PFSK-1 (cell line): Measurements from ENCODE around the gene TBKBP1.

Experiments
- FOXP2 ChIP-seq: optimal IDR thresholded peaks from 2 replicates; pipeline ENCODE3; 2011; ENCODE audit warnings: borderline replicate concordance, control low read depth, inconsistent platforms; ENCODE audit not compliant: insufficient read depth; ENCODE audit errors: extremely low read length, extremely low read depth
- POLR2AphosphoS5 ChIP-seq: IDR thresholded peaks from 2 replicates; pipeline ENCODE4 v1.6.1; 2012; ENCODE audit warnings: low read depth, mild to moderate bottlenecking, control low read depth, low read length, moderate library complexity
- REST ChIP-seq, 2 experiments: IDR thresholded peaks; 2 replicates each; pipeline versions ENCODE4 v1.6.1 to v1.8.0; 2011 to 2012; ENCODE audit warnings: low read depth in 2 of 2, low read length in 2 of 2, control low read depth in 1 of 2, inconsistent platforms in 1 of 2, mild to moderate bottlenecking in 1 of 2, moderate library complexity in 1 of 2; ENCODE audit not compliant: insufficient read depth in 1 of 2
- SIN3A ChIP-seq: IDR thresholded peaks from 2 replicates; pipeline ENCODE4 v1.6.1; 2012; ENCODE audit warnings: mild to moderate bottlenecking, low read length, moderate library complexity, borderline replicate concordance; ENCODE audit not compliant: insufficient read depth
- TAF1 ChIP-seq: IDR thresholded peaks from 2 replicates; pipeline ENCODE4 v1.6.1; 2012; ENCODE audit warnings: low read length, control low read depth, borderline replicate concordance; ENCODE audit not compliant: insufficient read depth

TBKBP1 gene

GRCh38 chr17:47708864-47709541 is 15.0 kb downstream of the TBKBP1 start:
- TF ChIP-seq FOXP2 (no peak), POLR2AphosphoS5 (no peak), REST (IDR thresholded peaks at IDR 0.05; ENCODE audit: insufficient read depth in 1 of 2, low read depth in 2 of 2, low read length in 2 of 2) (no peak), TAF1 (no peak), SIN3A (no peak)

GRCh38 chr17:47709594-47709993 is 15.6 kb downstream of the TBKBP1 start:
- TF ChIP-seq REST (IDR thresholded peaks at IDR 0.05; ENCODE audit: insufficient read depth in 1 of 2, low read depth in 2 of 2, low read length in 2 of 2) (no peak), TAF1 (no peak), POLR2AphosphoS5 (no peak), SIN3A (no peak), FOXP2 (no peak)

- TF ChIP-seq REST (IDR thresholded peaks at IDR 0.05; ENCODE audit: insufficient read depth in 1 of 2, low read depth in 2 of 2, low read length in 2 of 2) (no peak), TAF1 (no peak), FOXP2 (no peak), POLR2AphosphoS5 (no peak), SIN3A (no peak)
Observed at GRCh38 chr17:47711366-47712099, 17.6 kb downstream of the TBKBP1 start.

GRCh38 chr17:47712330-47713023 is 18.5 kb downstream of the TBKBP1 start:
- TF ChIP-seq TAF1 (no peak), SIN3A (no peak), REST (IDR thresholded peaks at IDR 0.05; ENCODE audit: insufficient read depth in 1 of 2, low read depth in 2 of 2, low read length in 2 of 2) (no peak), POLR2AphosphoS5 (no peak), FOXP2 (no peak)
